ENCODE measurements around the gene SCRN1. TPM values are rescaled to one million over a fixed set of nuclear protein-coding genes. Genes with fewer than 3 reads are reported as not detected.

SCRN1 gene
- total and polyA plus RNA-seq, 2 of the 13 experiments (the other 11 are each of a cell fraction or from before 2014, with no cell fraction given) = 43.2 to 49.8 TPM

DNA sequence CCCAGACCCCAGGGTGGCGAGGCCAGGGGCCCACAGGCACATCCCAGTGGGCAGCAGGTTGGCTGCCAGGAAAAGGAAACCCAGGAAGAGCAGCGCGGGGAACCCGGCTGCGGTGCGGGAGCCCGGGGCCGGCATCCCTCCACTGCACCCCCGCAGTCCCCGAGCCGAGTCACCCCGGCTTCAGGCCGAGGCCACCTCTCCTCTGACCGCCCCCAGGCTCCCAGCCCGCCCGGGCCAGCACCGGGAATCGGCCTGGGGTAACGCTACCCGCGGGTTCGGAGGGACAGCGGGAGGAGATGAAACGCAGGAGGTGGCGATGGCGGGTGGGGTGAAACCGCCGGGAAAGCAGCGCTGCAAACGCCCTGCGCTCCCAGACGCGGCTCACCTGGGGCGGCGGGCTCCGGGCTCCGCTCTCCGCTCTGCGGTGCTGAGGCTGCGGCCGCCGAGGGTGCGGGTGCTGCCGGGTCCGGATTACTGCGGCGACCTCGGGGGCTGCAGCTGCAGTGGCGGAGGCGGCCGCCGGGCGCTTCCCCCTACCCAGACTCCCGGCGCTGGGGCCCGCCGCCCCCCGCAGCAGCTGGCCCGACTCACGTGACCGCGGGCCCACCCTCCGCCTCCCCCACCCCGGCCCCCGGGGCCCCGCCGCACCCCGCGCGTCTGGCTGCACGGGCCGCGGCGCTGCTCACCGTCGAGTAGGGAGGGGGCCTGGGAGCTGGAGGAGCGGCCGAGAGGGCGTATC is at the start of gene SCRN1 (continued):
- TF ChIP-seq ZNF782 (CRISPR knock-in tag; IDR thresholded peaks at IDR 0.05; ENCODE audit: borderline replicate concordance) = no peak
- 0 out of 2 replicates have a peak, but pooled peaks have one; percentile 38 for TF ChIP-seq ZNF337 (CRISPR knock-in tag; IDR thresholded peaks at IDR 0.05; ENCODE audit: borderline replicate concordance, low read depth)
- TF ChIP-seq, protein P1, sequence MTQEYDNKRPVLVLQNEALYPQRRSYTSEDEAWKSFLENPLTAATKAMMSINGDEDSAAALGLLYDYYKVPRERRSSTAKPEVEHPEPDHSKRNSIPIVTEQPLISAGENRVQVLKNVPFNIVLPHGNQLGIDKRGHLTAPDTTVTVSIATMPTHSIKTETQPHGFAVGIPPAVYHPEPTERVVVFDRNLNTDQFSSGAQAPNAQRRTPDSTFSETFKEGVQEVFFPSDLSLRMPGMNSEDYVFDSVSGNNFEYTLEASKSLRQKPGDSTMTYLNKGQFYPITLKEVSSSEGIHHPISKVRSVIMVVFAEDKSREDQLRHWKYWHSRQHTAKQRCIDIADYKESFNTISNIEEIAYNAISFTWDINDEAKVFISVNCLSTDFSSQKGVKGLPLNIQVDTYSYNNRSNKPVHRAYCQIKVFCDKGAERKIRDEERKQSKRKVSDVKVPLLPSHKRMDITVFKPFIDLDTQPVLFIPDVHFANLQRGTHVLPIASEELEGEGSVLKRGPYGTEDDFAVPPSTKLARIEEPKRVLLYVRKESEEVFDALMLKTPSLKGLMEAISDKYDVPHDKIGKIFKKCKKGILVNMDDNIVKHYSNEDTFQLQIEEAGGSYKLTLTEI (CRISPR knock-in tag; conservative IDR thresholded peaks at IDR 0.05) = no peak
- TF ChIP-seq BRD4 (CRISPR knock-in tag; IDR thresholded peaks at IDR 0.05) = peak; percentile 49; the same call in 1 of the 2 replicates
- no peak for TF ChIP-seq ZNF879 (CRISPR knock-in tag; IDR thresholded peaks at IDR 0.05)
- TF ChIP-seq MTF1 (CRISPR knock-in tag; IDR thresholded peaks at IDR 0.05) = no peak
- TF ChIP-seq, protein P2, sequence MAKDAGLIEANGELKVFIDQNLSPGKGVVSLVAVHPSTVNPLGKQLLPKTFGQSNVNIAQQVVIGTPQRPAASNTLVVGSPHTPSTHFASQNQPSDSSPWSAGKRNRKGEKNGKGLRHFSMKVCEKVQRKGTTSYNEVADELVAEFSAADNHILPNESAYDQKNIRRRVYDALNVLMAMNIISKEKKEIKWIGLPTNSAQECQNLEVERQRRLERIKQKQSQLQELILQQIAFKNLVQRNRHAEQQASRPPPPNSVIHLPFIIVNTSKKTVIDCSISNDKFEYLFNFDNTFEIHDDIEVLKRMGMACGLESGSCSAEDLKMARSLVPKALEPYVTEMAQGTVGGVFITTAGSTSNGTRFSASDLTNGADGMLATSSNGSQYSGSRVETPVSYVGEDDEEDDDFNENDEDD (CRISPR knock-in tag; IDR thresholded peaks at IDR 0.05; ENCODE audit: borderline replicate concordance) = no peak
- TF ChIP-seq, protein P3, sequence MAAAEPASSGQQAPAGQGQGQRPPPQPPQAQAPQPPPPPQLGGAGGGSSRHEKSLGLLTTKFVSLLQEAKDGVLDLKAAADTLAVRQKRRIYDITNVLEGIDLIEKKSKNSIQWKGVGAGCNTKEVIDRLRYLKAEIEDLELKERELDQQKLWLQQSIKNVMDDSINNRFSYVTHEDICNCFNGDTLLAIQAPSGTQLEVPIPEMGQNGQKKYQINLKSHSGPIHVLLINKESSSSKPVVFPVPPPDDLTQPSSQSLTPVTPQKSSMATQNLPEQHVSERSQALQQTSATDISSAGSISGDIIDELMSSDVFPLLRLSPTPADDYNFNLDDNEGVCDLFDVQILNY (CRISPR knock-in tag; conservative IDR thresholded peaks at IDR 0.05) = 0 out of 2 replicates have a peak, but pooled peaks have one; percentile 28
- TF ChIP-seq HNRNPH1 (optimal IDR thresholded peaks at IDR 0.05; ENCODE audit: low read depth, low read length) = no peak
- no peak for TF ChIP-seq PRMT3 (CRISPR knock-in tag; IDR thresholded peaks at IDR 0.05; ENCODE audit: borderline replicate concordance, low read depth)
- TF ChIP-seq, protein P4, sequence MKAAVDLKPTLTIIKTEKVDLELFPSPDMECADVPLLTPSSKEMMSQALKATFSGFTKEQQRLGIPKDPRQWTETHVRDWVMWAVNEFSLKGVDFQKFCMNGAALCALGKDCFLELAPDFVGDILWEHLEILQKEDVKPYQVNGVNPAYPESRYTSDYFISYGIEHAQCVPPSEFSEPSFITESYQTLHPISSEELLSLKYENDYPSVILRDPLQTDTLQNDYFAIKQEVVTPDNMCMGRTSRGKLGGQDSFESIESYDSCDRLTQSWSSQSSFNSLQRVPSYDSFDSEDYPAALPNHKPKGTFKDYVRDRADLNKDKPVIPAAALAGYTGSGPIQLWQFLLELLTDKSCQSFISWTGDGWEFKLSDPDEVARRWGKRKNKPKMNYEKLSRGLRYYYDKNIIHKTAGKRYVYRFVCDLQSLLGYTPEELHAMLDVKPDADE (CRISPR knock-in tag; IDR thresholded peaks at IDR 0.05) = no peak
- TF ChIP-seq, protein P5, sequence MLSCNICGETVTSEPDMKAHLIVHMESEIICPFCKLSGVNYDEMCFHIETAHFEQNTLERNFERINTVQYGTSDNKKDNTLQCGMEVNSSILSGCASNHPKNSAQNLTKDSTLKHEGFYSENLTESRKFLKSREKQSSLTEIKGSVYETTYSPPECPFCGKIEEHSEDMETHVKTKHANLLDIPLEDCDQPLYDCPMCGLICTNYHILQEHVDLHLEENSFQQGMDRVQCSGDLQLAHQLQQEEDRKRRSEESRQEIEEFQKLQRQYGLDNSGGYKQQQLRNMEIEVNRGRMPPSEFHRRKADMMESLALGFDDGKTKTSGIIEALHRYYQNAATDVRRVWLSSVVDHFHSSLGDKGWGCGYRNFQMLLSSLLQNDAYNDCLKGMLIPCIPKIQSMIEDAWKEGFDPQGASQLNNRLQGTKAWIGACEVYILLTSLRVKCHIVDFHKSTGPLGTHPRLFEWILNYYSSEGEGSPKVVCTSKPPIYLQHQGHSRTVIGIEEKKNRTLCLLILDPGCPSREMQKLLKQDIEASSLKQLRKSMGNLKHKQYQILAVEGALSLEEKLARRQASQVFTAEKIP (CRISPR knock-in tag; IDR thresholded peaks at IDR 0.05; ENCODE audit: borderline replicate concordance) = no peak
- no peak for TF ChIP-seq TGIF2 (CRISPR knock-in tag; IDR thresholded peaks at IDR 0.05)
- no peak for TF ChIP-seq SMAD1 (CRISPR knock-in tag; IDR thresholded peaks at IDR 0.05; ENCODE audit: borderline replicate concordance, low read depth)
- TF ChIP-seq DNMT1 (CRISPR knock-in tag; IDR thresholded peaks at IDR 0.05) = no peak

All from HepG2 (cell line).